Germinal center (tissue), 1 donor: ENCODE data around the gene ATP1A2.
"Not testable (repeated sequence)": the region's sequence is repeated elsewhere in the genome, so short reads cannot be mapped to it uniquely, and the experiment has no call there.

Source experiments
- DNase-seq: peaks from one replicate; pipeline ENCODE4 v3.0.0; 2012; ENCODE audit warnings: mixed read lengths, low spot score

ATP1A2 gene

GRCh38 chr1:160124705-160125478 is 9.3 kb downstream of the ATP1A2 start:
- no peak for DNase-seq

- DNase-seq = no peak
Measured at GRCh38 chr1:160125746-160126145, 10.2 kb downstream of the ATP1A2 start.

- DNase-seq = not testable (repeated sequence)
Measured at GRCh38 chr1:160126342-160126741, 10.8 kb downstream of the ATP1A2 start.

GRCh38 chr1:160127381-160127780 is 11.8 kb downstream of the ATP1A2 start:
- DNase-seq = no peak

- DNase-seq = no peak
Measured at GRCh38 chr1:160127865-160128523, 12.4 kb downstream of the ATP1A2 start.

GRCh38 chr1:160128636-160129035 is 13.1 kb downstream of the ATP1A2 start:
- DNase-seq = no peak

GRCh38 chr1:160129046-160129445 is 13.5 kb downstream of the ATP1A2 start:
- DNase-seq = no peak

- DNase-seq = no peak
Measured at GRCh38 chr1:160129558-160129957, 14.0 kb downstream of the ATP1A2 start.

GRCh38 chr1:160129966-160130365 is 14.4 kb downstream of the ATP1A2 start:
- no peak for DNase-seq

GRCh38 chr1:160130486-160130885 is 14.9 kb downstream of the ATP1A2 start:
- DNase-seq = no peak

- DNase-seq = no peak
Measured at GRCh38 chr1:160130939-160131338, 15.4 kb downstream of the ATP1A2 start.

GRCh38 chr1:160131803-160132565 is 16.4 kb downstream of the ATP1A2 start:
- no peak for DNase-seq

GRCh38 chr1:160133990-160134770 is 18.6 kb downstream of the ATP1A2 start:
- no peak for DNase-seq

- no peak for DNase-seq
Measured at GRCh38 chr1:160134791-160135572, 19.4 kb downstream of the ATP1A2 start.

GRCh38 chr1:160136121-160136925 is 20.8 kb downstream of the ATP1A2 start:
- DNase-seq = no peak

- DNase-seq = no peak
Measured at GRCh38 chr1:160136926-160137200, 21.3 kb downstream of the ATP1A2 start.

- no peak for DNase-seq
Measured at GRCh38 chr1:160137216-160137862, 21.8 kb downstream of the ATP1A2 start.

GRCh38 chr1:160139840-160140239 is 24.3 kb downstream of the ATP1A2 start:
- no peak for DNase-seq

GRCh38 chr1:160143695-160144094 is 28.1 kb downstream of the ATP1A2 start:
- DNase-seq = no peak

GRCh38 chr1:160144921-160145320 is 29.4 kb downstream of the ATP1A2 start:
- DNase-seq = no peak
